ENCODE data around the gene CERKL. TPM values are rescaled to one million over a fixed set of nuclear protein-coding genes. Genes with fewer than 3 reads are reported as not detected.

Gene CERKL
- total and polyA plus RNA-seq, 2 of the 13 experiments (the other 11 are each of a cell fraction or from before 2014, with no cell fraction given): not detected

DNA sequence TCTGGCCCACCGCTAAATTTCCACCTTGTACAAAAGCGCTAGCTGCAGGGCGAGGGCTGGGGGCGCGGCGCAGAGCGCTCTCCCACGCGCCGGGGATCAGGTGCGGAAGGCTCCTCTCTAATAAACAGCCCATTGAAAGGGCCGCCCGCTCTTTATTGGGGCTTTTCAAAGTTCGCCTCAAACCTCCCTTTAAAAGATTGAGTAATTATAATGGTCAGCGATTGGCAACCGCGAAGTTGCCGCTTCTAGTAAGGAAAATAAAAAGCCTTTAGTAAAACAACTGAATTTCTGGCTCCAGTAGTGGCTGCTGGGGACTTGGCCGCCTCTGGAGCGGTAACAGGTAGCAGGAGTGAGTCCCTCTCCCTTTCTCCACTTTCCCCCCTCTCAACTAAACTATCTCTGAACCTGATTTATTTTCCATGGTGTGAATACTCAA lies 22.7 kb upstream of the CERKL start (continued):
- TF ChIP-seq, protein P1, sequence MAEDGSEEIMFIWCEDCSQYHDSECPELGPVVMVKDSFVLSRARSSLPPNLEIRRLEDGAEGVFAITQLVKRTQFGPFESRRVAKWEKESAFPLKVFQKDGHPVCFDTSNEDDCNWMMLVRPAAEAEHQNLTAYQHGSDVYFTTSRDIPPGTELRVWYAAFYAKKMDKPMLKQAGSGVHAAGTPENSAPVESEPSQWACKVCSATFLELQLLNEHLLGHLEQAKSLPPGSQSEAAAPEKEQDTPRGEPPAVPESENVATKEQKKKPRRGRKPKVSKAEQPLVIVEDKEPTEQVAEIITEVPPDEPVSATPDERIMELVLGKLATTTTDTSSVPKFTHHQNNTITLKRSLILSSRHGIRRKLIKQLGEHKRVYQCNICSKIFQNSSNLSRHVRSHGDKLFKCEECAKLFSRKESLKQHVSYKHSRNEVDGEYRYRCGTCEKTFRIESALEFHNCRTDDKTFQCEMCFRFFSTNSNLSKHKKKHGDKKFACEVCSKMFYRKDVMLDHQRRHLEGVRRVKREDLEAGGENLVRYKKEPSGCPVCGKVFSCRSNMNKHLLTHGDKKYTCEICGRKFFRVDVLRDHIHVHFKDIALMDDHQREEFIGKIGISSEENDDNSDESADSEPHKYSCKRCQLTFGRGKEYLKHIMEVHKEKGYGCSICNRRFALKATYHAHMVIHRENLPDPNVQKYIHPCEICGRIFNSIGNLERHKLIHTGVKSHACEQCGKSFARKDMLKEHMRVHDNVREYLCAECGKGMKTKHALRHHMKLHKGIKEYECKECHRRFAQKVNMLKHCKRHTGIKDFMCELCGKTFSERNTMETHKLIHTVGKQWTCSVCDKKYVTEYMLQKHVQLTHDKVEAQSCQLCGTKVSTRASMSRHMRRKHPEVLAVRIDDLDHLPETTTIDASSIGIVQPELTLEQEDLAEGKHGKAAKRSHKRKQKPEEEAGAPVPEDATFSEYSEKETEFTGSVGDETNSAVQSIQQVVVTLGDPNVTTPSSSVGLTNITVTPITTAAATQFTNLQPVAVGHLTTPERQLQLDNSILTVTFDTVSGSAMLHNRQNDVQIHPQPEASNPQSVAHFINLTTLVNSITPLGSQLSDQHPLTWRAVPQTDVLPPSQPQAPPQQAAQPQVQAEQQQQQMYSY (CRISPR knock-in tag; IDR thresholded peaks at IDR 0.05): no peak
- TF ChIP-seq, protein P2, sequence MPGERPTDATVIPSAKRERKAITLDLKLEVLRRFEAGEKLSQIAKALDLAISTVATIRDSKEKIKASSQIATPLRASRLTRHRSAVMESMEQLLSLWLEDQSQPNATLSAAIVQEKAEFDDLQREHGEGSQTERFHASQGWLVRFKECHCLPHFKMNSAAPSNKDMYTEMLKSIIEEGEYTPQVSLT (CRISPR knock-in tag; IDR thresholded peaks at IDR 0.05; ENCODE audit: borderline replicate concordance, low read depth): no peak
- TF ChIP-seq, protein P3, sequence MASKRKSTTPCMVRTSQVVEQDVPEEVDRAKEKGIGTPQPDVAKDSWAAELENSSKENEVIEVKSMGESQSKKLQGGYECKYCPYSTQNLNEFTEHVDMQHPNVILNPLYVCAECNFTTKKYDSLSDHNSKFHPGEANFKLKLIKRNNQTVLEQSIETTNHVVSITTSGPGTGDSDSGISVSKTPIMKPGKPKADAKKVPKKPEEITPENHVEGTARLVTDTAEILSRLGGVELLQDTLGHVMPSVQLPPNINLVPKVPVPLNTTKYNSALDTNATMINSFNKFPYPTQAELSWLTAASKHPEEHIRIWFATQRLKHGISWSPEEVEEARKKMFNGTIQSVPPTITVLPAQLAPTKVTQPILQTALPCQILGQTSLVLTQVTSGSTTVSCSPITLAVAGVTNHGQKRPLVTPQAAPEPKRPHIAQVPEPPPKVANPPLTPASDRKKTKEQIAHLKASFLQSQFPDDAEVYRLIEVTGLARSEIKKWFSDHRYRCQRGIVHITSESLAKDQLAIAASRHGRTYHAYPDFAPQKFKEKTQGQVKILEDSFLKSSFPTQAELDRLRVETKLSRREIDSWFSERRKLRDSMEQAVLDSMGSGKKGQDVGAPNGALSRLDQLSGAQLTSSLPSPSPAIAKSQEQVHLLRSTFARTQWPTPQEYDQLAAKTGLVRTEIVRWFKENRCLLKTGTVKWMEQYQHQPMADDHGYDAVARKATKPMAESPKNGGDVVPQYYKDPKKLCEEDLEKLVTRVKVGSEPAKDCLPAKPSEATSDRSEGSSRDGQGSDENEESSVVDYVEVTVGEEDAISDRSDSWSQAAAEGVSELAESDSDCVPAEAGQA (IDR thresholded peaks at IDR 0.05; ENCODE audit: low read depth): no peak
- TF ChIP-seq, protein P3 (CRISPR knock-in tag; IDR thresholded peaks at IDR 0.05; ENCODE audit: borderline replicate concordance): no peak
- TF ChIP-seq, protein P4, sequence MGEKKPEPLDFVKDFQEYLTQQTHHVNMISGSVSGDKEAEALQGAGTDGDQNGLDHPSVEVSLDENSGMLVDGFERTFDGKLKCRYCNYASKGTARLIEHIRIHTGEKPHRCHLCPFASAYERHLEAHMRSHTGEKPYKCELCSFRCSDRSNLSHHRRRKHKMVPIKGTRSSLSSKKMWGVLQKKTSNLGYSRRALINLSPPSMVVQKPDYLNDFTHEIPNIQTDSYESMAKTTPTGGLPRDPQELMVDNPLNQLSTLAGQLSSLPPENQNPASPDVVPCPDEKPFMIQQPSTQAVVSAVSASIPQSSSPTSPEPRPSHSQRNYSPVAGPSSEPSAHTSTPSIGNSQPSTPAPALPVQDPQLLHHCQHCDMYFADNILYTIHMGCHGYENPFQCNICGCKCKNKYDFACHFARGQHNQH (CRISPR knock-in tag; IDR thresholded peaks at IDR 0.05): no peak
- TF ChIP-seq GPN1 (CRISPR knock-in tag; IDR thresholded peaks at IDR 0.05; ENCODE audit: borderline replicate concordance) (no peak), ZNF792 (CRISPR knock-in tag; IDR thresholded peaks at IDR 0.05) (no peak), CEBPG (CRISPR knock-in tag; IDR thresholded peaks at IDR 0.05) (no peak)
